ENCODE data around the gene ASIC2. TPM values are rescaled to one million over a fixed set of nuclear protein-coding genes. Genes with fewer than 3 reads are reported as not detected.

Gene ASIC2
- total and polyA plus RNA-seq, 5 donors, result not detected

DNA sequence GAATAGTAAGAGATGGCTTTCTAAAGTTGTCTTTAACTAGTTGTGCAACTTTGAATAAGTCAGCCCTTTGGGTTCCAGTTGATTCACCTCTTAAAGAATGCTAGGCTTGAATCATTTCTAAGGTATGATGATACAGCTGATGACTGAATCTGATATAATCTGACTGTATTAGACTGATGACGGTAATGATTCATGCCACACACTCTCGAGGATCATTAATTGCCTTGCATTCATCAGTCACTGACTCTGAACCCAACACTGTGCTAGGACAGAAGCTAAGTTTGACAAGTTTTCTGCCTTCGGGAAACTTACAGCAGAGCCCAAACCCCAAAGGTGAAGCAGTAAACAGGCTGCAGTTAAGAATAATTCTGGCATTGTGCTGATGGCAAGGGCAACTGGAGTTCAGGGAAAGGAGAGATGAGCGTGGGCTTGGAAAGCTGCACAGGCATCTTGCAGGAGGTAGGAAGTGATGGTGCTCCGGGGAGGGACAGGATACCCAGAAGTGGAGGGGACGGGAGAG, 25.8 kb downstream of the ASIC2 start:
- ATAC-seq, result no peak
- no peaks in the 10 kb centered on the region for H3K27me3 ChIP-seq (ENCODE audit: control insufficient read depth, insufficient read depth)
- intact Hi-C loops (cut with DNase I), result no loop called here
- no peak overlapping the region for H3K4me3 ChIP-seq (ENCODE audit: low read length)
- DNase-seq, result no peak
- H3K27ac ChIP-seq (ENCODE audit: low read length), result no peak overlapping the region
- 67% methylated on average over 6 of the region's 6 CpGs for WGBS
- no peaks in the 10 kb centered on the region for H3K4me1 ChIP-seq (ENCODE audit: control insufficient read depth, insufficient read depth, low read length)
- no peaks in the 10 kb centered on the region for H3K9me3 ChIP-seq (ENCODE audit: control insufficient read depth, low read length)

DNA sequence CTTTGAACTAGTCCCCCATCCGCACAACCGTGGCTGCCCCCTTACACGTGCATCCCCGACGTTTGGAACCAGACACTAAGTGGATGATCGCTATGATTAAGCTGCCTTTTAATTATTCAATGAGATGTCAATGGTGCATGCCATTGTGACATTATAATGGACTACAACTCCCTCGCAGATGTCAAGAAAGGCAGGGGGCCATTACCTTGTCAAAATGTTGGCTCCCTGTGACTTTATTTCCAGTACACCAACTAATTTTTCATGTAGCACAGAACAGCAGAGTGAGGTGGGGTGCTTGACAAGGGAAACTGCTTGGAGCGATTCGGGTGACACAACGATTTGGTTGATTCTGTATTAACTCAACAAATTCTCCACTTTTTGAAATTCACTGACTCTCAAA, 26.5 kb downstream of the ASIC2 start:
- ATAC-seq (no peak), DNase-seq (no peak)
- Histone ChIP-seq H3K4me3 (ENCODE audit: low read length) (no peak overlapping the region), H3K27me3 (ENCODE audit: control insufficient read depth, insufficient read depth) (no peaks in the 10 kb centered on the region), H3K27ac (ENCODE audit: low read length) (no peak overlapping the region), H3K4me1 (ENCODE audit: control insufficient read depth, insufficient read depth, low read length) (no peaks in the 10 kb centered on the region), H3K9me3 (ENCODE audit: control insufficient read depth, low read length) (no peaks in the 10 kb centered on the region)
- WGBS, result 69% methylated on average over 10 of the region's 10 CpGs
- intact Hi-C loops (cut with DNase I), result no loop called here

DNA sequence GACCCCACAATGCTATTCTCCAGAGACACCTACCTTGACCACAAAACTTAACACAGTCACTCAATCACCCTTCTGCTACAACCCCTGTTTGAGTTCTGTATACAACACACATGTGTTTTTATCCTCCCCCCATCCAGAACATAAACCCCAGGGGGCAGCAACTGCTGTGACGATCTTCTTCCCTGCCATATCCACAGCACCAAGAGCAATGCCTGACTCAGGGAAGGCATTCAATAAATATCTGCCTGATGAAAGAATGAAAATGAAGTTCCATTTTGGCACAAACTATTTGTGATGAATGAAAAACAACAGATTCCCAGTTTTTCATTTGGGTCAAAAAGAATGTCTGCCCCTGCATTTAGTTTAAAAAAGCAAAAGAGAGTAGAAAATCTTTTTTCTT, 27.0 kb downstream of the ASIC2 start:
- ATAC-seq (no peak), DNase-seq (no peak)
- no peaks in the 10 kb centered on the region for H3K9me3 ChIP-seq (ENCODE audit: control insufficient read depth, low read length)
- no peak overlapping the region for H3K27ac ChIP-seq (ENCODE audit: low read length)
- WGBS, result 17% methylated on average over 1 of the region's 1 CpG
- no peak overlapping the region for H3K4me3 ChIP-seq (ENCODE audit: low read length)
- intact Hi-C loops (cut with DNase I), result no loop called here
- no peaks in the 10 kb centered on the region for H3K4me1 ChIP-seq (ENCODE audit: control insufficient read depth, insufficient read depth, low read length)
- H3K27me3 ChIP-seq (ENCODE audit: control insufficient read depth, insufficient read depth), result no peaks in the 10 kb centered on the region

DNA sequence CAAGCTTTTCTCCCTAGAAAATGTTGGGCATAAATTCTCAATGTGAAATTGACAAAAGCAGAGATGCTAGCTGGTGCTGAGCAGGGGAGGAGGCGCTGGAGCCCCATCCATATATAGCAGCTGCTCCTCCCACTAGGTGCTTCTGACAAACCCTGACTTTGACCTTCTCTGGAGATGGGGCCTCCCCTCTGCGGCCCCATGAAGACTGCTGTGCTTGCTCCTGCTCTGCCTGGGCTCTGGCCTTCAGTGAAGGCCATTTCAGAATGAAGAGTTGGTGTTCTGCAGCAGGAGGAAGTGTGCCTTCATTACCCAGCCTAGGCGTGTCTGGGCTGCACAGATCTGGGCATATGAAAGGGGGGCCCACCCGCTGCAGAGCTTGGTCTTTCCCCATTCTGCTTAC, 29.7 kb downstream of the ASIC2 start:
- DNase-seq, result no peak
- Histone ChIP-seq H3K27me3 (ENCODE audit: control insufficient read depth, insufficient read depth) (no peaks in the 10 kb centered on the region), H3K27ac (ENCODE audit: low read length) (no peak overlapping the region), H3K9me3 (ENCODE audit: control insufficient read depth, low read length) (no peaks in the 10 kb centered on the region), H3K4me1 (ENCODE audit: control insufficient read depth, insufficient read depth, low read length) (no peaks in the 10 kb centered on the region), H3K4me3 (ENCODE audit: low read length) (no peak overlapping the region)
- 73% methylated on average over 4 of the region's 4 CpGs for WGBS
- intact Hi-C loops (cut with DNase I), result no loop called here
- no peak for ATAC-seq

DNA sequence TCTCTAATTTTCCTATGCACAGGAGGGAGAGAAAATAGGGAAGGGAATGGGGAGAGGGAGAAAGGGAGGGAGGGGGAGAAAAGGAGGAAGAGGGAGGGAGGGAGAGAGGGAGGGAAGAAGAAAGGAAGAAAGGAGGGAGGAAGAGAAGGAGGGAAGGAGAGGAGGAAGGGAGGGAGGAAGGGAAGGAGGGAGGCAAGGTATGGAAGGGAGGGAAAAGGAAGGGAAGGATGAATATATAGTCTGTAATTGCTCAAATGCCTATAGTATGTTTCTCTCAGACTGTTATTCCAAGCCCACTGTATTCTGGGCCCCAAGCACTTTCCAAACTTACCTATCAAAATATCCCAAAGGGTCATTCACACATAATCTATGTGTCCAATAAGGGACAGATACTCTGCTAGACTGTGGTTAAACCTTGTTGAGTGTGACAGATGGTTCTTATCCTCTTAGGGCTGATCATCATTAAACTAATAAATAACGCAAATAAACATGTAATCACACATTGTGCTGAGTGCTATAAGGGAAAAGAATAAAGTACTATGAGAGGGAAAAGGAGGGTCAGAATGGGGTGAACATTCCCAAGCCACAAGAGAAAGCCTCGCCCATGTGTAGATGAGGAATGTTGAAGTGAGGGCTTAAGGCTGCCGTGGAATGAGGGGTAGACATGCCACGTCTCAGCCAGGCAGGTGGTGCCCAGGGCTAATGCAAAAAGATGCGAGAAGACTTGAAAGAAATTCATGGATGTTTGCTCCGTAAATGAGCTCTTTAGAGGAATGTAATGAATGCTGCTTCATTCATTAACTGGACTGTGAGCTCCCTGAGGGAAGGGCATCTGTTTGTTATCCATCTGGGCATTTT, 30.6 kb downstream of the ASIC2 start:
- WGBS, result 70% methylated on average over 6 of the region's 6 CpGs
- intact Hi-C loops (cut with DNase I), result no loop called here
- H3K4me1 ChIP-seq (ENCODE audit: control insufficient read depth, insufficient read depth, low read length), result no peaks in the 10 kb centered on the region

DNA sequence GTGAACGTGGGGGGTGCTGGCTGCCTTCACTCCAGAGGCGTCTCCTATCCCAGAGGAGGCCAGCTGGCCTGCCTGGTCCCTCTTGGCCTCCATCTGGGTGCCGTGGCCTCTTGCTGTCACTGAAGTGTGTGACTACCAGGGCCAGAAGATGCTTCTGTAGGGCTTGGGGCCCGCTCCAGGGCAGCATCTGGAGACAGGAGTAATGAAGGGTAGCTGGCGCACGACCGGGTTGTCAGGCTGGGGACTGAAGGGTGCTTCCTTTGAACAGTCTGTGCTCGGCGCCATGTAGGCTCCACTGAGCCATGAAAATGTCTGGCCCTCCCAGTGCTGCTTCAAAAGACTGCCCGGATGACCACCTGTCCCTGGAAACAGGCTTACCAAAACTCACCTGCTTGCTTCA, 31.3 kb downstream of the ASIC2 start:
- 74% methylated on average over 10 of the region's 10 CpGs for WGBS
- Histone ChIP-seq H3K4me1 (ENCODE audit: control insufficient read depth, insufficient read depth, low read length) (no peaks in the 10 kb centered on the region), H3K9me3 (ENCODE audit: control insufficient read depth, low read length) (no peaks in the 10 kb centered on the region), H3K4me3 (ENCODE audit: low read length) (no peak overlapping the region), H3K27ac (ENCODE audit: low read length) (no peak overlapping the region), H3K27me3 (ENCODE audit: control insufficient read depth, insufficient read depth) (no peaks in the 10 kb centered on the region)
- intact Hi-C loops (cut with DNase I), result no loop called here
- ATAC-seq, result no peak
- DNase-seq, result no peak

More for the DNA sequence above, 30.6 kb downstream of the ASIC2 start:
- ATAC-seq, result no peak
- DNase-seq, result no peak
- Histone ChIP-seq H3K4me3 (ENCODE audit: low read length) (no peak overlapping the region), H3K9me3 (ENCODE audit: control insufficient read depth, low read length) (no peaks in the 10 kb centered on the region), H3K27me3 (ENCODE audit: control insufficient read depth, insufficient read depth) (no peaks in the 10 kb centered on the region), H3K27ac (ENCODE audit: low read length) (no peak overlapping the region)

DNA sequence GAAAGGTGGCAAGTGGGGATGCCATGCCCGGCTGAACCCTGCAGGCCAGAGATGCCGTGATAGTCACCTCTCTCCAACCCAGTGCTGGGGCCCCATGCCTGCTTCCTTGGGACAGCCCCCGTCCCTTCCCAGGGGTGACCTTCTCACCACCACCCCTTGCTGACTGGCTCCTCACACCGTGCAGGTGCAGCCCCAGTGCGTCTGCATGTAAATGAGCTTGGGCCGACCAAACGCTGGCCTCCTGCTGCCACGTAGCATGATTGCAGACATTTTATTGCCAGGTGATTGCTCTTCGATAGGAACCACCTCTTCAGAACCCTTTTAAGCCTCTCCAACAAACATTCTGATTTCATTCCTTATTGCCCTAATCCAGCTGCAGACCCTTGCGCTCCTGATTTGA, 32.5 kb downstream of the ASIC2 start:
- H3K4me3 ChIP-seq (ENCODE audit: low read length), result no peak overlapping the region
- no peaks in the 10 kb centered on the region for H3K4me1 ChIP-seq (ENCODE audit: control insufficient read depth, insufficient read depth, low read length)
- DNase-seq (no peak), ATAC-seq (no peak)
- no peak overlapping the region for H3K27ac ChIP-seq (ENCODE audit: low read length)
- 50% methylated on average over 10 of the region's 10 CpGs for WGBS
- intact Hi-C loops (cut with DNase I), result no loop called here
- no peaks in the 10 kb centered on the region for H3K27me3 ChIP-seq (ENCODE audit: control insufficient read depth, insufficient read depth)
- H3K9me3 ChIP-seq (ENCODE audit: control insufficient read depth, low read length), result no peaks in the 10 kb centered on the region

DNA sequence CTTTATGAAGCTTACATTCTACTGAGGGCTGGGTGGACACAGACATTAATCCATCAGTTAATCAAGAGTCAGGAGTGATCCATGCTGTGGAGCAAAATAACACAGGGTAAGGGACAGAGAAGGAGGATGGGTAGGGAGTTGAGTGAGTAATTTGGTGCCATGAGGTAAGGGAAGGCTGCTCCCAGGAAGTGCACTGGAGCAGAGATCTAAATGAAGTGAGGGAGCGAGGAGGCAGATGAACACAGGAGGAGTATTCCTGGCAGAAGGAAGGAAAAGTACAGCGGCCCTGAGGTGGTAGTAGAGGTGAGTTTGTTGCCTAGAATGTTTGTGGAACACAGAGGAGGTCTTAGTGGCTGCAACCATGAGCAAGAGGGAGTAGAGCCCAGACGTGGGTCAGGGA, 34.8 kb downstream of the ASIC2 start:
- DNase-seq (no peak), ATAC-seq (no peak)
- Histone ChIP-seq H3K9me3 (ENCODE audit: control insufficient read depth, low read length) (no peaks in the 10 kb centered on the region), H3K4me1 (ENCODE audit: control insufficient read depth, insufficient read depth, low read length) (no peaks in the 10 kb centered on the region), H3K4me3 (ENCODE audit: low read length) (no peak overlapping the region), H3K27ac (ENCODE audit: low read length) (no peak overlapping the region), H3K27me3 (ENCODE audit: control insufficient read depth, insufficient read depth) (no peaks in the 10 kb centered on the region)
- intact Hi-C loops (cut with DNase I), result no loop called here
- 60% methylated on average over 3 of the region's 3 CpGs for WGBS

DNA sequence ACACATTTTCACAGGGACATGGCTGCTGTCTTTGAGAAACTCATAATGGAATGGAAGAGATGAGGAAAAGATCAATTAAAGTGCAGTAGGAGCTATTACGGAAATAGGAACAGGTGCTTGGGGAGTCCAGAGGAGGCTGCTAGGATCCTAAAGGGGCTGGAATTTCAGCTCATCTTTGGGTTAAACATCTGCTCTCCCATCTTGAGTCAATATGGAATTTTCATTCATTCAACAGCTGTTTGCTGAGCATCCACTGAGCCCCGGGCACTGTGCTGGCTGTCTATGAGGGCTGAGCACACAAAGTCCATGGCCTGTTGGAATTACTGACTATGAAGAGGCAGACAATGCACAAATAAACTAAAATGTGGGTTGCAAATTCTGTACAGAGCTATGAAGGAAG, 47.9 kb downstream of the ASIC2 start:
- Histone ChIP-seq H3K4me3 (ENCODE audit: low read length) (no peak overlapping the region), H3K9me3 (ENCODE audit: control insufficient read depth, low read length) (no peaks in the 10 kb centered on the region), H3K27ac (ENCODE audit: low read length) (no peak overlapping the region), H3K27me3 (ENCODE audit: control insufficient read depth, insufficient read depth) (no peaks in the 10 kb centered on the region), H3K4me1 (ENCODE audit: control insufficient read depth, insufficient read depth, low read length) (no peaks in the 10 kb centered on the region)
- ATAC-seq (no peak), DNase-seq (no peak)
- intact Hi-C loops (cut with DNase I), result no loop called here
- WGBS, result 81% methylated on average over 2 of the region's 2 CpGs

DNA sequence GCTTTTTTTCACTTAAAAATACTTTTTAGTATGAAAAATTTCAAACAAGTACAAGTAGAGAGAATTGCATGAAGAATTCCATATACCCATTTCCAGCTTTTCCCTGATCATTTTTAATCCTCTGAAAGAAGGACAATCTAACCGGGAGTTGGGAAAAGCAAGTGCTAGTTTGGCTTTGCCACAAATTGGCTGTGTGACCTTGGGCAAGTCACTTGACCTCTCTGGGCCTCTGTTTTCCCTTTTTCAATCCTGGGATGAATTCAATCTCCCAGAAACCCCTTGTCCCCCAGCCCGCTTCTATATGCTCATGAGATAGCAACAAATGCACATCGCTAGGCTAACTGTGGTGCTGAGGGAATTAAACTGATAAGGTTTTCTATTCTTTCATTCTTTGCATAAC, 49.4 kb downstream of the ASIC2 start:
- Histone ChIP-seq H3K27ac (ENCODE audit: low read length) (no peak overlapping the region), H3K9me3 (ENCODE audit: control insufficient read depth, low read length) (no peaks in the 10 kb centered on the region), H3K4me3 (ENCODE audit: low read length) (no peak overlapping the region), H3K27me3 (ENCODE audit: control insufficient read depth, insufficient read depth) (no peaks in the 10 kb centered on the region), H3K4me1 (ENCODE audit: control insufficient read depth, insufficient read depth, low read length) (no peaks in the 10 kb centered on the region)
- DNase-seq (no peak), ATAC-seq (no peak)
- 79% methylated on average over 3 of the region's 3 CpGs for WGBS
- intact Hi-C loops (cut with DNase I), result no loop called here

DNA sequence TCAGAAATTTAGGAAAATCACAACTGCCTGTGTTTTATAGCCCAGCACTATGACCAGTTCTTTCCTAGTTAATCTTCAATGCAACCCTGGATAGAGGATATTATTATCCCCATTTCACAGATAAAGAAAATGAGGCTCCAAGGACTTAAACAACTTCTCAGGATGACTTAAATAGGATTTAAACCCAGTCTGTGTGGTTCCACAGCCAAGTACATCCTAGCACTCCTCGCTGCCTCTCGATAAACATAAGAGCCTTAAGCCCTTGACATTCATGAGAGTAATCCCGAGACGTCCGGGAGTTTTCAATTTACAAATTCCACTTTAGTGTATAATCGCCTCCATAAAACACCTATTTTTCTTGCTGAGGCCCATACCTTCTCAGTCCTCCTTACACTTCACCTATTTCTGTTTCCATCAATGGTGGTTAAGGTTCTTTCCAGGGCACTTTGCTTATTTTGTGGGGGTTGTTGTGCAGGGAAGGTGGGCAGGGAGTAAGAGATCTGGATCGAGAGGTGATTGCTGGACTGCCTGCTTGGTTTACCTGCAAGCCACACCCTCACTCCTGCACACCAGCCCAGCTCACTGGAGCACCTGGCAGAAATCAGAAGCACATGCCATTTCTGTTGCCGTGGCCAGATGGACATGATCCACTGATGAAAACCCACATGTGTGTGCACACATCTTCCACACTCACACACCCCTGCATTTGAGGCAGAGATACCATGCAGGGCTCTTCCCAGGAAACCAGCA, 50.5 kb downstream of the ASIC2 start:
- no peak overlapping the region for H3K4me3 ChIP-seq (ENCODE audit: low read length)
- 86% methylated on average over 8 of the region's 8 CpGs for WGBS
- H3K4me1 ChIP-seq (ENCODE audit: control insufficient read depth, insufficient read depth, low read length), result no peaks in the 10 kb centered on the region
- DNase-seq, result no peak
- no peaks in the 10 kb centered on the region for H3K27me3 ChIP-seq (ENCODE audit: control insufficient read depth, insufficient read depth)
- no peaks in the 10 kb centered on the region for H3K9me3 ChIP-seq (ENCODE audit: control insufficient read depth, low read length)
- intact Hi-C loops (cut with DNase I), result no loop called here
- no peak overlapping the region for H3K27ac ChIP-seq (ENCODE audit: low read length)
- ATAC-seq, result no peak

Measured in right cardiac atrium (tissue), 5 donors.